Lung microvascular endothelial cell (primary cell): ENCODE results near the gene GRID1. TPM values are rescaled to one million over a fixed set of nuclear protein-coding genes. Genes with fewer than 3 reads are reported as not detected.
"Not testable (repeated sequence)": the region's sequence is repeated elsewhere in the genome, so short reads cannot be mapped to it uniquely, and the experiment has no call there.

Source experiments
- DNase-seq, 2 donors: peaks; one replicate each; pipeline versions ENCODE4 v3.0.0 to v3.0.0-alpha.2; 2010; ENCODE audit warnings: low read depth in 2 of 2
- total RNA-seq: library from RNA; depleted of rRNA; stranded (reverse); fragments of >200 nt; gene quantifications from 2 replicates; pipeline ENCODE4 v1.2.1, GENCODE V29; 2014

GRID1 gene
- total RNA-seq, 1 donor from 2014 or later: not detected

DNA sequence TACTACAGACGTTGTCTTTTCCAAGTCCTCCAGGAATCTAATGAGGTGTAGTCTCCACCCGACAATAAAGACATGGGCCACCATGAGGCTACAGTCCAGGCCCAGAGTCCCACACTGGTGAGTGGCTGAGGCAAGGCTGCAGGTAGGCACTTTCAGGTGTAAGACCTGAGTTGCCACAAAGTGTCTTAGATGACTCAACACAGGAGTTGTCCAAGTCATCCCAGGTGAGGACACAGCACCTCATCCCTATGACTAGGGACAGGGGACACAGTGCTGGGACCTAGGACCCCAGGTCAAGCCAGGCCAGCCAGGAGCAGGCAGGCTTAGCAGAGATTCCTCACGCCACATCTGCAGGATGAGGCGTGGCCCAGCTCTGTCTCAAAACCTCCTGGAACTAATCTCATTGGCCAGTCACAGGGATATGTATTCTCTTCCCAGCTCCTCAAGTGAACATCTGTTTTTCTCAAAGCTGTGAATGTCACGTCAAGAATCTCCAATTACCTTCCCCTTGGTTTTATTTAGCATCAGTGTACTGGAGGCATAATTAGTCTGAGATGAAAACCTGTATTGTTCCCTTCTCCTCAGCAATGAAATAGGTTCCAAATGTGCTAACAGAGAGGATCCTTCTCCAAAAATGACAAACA is 254.6 kb downstream of the GRID1 start:
- DNase-seq: no peak

DNA sequence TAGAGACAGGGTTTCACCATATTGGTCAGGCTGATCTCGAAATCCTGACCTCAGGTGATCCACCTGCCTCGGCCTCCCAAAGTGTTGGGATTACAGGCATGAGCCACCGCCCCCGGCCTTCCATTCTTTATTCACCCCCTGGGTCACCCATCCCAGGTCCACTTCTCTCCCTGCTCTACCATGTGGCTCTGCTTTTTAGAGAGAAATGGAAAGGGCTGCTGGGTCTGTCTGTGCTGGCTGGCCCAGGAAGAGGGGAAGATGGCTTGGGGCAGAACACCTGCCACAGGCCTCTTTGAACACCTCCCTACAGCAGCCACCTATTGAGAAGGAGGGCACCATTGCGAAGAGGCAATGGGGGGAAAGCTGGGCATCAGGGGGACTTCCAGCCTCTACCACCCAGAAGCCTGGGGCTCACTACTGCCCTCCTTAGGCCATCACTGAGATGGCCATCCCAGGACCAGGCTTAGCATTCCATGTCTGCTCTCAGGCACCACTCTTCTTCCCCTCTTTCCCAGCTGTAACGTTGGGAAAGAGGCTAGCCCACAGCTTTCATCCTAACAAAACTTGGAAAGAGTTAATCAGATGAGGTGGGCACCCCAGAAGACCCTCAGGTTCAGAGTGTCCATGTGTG is 256.3 kb downstream of the GRID1 start:
- DNase-seq: no peak

DNA sequence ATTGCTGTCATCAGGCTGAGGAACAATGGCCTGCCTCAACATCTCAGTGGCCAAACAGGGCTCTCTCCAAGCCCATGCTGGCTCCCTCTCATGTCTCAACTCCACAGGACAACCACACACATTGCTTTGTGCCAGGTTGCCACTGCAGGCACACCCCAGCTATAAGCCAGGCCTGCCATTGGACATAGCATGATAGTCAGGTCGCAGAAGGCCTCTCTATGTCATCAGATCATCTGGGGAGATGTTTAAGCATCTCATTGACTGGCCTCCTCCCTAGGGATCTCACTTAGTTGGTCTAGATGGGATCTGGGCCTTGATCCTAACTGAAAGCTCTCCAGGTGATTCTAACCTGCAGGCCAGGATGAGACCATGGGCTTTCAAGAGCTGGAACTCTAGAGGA is 257.2 kb downstream of the GRID1 start:
- no peak for DNase-seq

DNA sequence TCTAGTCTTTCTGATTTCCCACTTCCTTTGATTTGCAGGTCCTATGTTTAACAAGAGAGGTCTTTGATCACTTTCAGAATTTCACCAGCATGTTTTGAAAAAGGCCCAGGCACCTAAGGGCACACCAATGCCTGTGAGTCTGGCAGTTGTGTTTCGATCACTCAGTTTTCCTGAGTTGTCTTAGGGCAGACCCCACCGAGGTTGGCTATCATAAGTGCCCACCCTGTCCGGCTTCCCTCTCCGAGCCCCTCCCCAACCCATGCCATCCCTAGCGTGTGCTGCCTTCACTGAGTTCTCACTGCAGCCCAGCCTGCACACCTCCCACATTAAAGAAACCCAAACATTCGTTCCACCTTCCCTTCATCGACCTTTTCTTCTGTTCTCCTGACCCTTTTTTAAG is 257.9 kb downstream of the GRID1 start:
- no peak for DNase-seq

DNA sequence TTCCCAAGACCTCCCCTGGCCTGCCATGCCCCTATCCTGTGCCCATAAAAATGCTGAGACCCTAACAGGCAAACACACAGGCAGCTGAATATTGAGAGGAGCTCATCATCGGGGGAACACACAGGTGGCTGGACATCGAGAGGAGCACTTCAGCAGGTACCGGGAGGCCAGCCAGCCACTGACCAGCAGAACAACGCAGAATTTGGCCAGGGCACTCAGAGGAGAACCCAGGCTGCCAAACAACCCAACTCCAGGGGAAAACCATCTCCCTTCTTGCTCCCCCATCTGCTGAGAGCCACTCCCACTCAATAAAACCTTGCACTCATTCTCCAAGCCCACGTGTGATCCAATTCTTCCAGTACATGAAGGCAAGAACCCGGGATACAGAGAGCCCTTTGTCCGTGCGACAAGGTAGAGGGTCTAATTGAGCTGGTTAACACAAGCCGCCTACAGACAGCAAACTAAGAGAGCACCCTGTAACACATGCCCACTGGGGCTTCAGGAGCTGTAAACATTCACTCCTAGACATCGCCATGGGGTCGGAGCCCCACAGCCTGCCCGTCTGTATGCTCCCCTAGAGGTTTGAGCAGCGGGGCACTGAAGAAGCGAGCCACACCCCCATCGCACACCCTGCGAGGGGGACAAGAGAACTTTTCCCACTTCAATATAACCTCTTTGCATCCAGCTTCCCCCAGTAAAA is 258.8 kb downstream of the GRID1 start:
- DNase-seq: not testable (repeated sequence)

DNA sequence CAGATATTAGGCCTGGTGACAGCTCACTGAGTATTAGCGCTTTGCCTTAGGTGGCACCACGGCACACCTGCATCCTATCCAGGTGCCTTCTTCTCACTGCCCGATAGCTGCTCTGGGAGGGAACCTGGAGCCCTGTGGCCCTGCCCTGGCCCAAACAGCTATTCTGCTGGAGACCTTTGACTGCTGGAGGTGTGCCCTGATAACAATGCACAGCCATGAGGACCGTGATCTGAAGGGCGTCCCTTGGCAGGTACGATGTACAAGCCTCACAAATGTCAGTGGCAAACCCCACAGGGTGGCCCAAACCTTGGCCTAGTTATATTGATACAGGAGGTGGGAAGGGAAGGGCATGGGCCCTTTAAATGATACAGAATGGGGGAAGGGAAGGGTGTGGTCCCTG is 259.5 kb downstream of the GRID1 start:
- no peak for DNase-seq

DNA sequence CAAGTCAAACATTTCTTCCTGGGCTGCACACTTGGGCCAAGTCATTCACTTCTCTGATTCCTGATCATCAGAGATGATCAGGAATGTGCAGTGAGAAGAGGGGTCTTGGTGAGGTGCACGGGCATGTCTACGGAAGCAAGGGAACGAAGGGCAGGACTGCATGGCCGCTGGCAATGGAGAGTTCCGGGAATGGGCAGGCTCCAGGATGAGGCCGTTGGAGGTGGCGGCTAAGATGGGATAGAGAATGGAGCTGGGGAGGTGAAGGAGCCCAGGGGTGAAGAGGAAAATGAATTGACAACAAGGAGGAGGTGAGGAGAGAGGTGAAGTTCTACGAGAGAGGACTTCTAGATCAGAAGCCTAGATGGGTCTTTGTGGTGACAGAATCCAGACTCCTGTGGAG is 260.0 kb downstream of the GRID1 start:
- no peak for DNase-seq

DNA sequence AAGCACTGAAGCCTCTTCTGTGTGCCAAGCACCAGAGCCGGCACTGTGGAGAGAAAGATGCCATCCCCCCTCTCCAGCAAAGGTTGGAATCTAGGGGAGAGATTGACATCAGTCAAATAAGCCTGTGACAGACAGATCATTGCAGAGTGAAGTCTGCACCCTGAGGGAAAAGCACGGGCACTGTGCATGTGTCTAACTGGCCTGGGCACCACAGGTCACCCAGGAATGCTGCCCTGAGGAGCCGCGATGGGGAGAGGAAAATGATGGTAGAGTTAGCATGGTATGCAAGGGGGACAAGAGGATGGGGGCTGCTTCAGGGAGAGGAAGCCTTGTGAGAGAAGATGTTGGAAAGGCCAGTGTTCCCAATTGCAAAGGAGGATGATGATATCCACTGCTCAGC is 261.0 kb downstream of the GRID1 start:
- no peak for DNase-seq

DNA sequence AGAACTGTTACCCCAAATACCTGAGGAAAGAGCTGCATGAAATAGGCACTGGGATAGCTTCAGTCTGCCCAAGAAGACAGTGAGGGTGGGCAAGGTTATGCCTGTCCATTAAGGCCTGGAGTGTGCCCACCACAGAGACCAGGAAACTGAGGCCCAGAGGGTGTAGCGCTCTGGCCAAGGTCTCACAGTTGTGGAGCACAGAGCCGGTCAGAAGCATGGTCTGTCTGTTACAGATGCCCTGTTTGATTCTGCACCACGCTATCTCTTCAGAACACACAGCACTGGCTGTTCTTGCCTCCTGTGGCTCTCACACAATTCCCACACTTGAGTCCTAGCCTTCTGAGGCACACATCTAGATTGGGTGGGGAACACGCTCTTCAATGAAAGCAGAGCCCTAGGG is 261.4 kb downstream of the GRID1 start:
- DNase-seq: no peak

DNA sequence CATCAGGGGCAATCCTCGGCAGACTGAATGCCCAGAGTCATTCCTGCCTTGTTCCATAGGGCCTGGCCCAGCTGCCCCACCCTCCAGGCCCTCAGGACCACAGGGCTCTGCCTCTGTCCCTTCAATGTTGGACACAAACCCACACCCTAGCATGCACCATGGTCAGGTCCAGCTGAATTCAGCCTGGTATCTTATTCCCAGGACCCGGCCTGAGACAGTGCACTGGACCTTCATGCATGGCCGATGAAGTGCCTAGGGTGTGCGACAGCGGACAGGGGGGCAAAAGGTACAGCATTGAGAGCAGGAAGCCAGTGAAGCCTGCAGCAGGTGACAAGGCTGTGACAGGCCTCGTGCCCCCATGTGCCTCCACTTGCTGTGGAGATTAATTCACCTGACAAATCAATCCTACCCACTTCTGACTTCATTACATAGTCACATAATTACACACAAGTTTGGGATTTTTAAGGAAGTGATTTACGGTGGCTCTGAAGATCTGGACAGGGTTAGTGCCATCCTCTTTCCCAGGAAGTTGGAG is 261.9 kb downstream of the GRID1 start:
- DNase-seq: no peak

DNA sequence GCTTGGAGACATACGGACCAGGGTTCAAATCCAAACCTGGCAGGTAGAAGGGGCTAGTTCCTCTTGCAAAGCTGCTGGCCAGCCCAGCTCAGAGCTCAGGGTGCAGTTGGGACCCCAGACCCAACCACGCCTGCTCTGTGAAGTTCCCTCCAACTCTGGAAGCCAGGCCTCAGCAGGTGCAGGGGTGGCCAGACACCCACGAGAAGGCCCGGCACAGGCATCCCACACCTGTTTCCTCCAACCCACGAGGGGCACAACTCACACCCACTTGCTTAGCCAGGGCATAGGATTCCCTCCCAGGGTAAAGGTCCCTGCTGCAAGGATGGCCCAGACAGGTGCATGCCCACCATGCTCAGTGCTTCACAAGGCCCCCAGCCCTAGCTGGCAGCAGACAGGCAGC is 262.4 kb downstream of the GRID1 start:
- no peak for DNase-seq

DNA sequence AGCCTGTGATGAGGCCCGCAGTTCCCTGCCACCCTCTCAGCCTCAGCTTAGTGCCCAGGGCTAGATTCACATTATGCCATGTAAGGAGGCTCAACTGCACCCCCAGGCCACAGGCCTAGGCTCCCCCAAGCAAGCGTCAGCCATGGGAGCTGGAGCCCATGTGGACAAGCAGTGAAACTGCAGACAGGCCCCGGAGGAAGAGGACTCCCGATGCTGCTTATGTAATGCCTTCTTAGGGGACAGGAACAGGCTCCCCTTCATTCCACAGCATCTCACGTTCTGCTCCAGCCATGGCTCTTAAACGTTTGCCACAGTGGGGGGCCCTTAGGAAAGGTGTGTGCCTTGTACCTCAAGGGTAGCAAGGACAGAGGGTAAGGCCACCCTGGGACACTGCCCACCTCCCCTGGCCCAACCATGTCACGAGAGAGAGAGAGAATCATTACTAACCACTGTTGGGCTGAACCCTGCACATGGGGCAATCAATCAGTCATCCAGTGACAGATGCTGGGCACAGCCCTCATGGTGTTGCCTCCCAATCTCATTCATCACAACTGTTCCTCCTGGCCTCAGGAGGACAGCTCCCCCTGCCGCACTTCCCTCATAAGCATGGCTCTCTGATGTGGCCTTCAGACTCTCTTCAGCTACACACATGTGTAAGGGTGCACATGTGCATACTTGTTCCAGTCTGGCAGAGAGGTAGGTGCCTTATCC is 263.0 kb downstream of the GRID1 start:
- no peak for DNase-seq

DNA sequence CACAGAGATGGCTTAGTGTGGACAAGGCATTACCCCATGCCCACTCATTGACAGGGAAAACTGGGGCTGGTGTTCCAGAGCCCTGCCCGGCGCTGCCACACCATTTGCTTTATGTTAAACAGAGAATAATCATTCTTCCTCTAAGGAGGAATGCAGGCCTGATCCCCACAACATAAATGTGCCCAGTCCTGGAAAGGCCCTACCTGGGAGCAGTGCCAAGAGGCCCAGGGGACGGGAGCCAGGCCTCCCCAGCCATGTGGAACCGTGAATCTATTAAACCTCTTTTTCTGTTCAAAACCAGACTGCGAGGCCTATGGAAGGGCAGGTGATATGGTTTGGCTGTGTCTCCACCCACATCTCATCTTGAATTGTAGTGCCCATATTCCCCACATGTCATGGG is 264.1 kb downstream of the GRID1 start:
- no peak for DNase-seq

DNA sequence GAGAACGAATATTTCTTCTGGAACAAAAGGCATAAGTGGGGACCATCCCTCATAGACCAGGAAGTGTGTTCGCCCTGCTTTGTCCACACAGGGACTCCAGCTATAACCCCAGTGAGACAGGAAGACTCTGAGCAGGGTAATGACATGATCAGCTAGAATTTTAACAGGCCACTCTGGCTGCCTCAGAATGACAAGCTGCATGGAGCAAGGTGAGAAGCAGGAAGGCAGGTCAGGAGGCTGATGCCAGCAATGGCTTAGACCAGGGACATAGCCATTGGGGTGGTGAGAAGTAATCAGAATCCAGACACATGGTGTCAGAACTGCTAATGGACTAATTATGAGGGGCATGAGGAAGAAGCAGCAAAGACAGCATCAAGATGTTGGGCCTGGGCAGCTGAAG is 264.6 kb downstream of the GRID1 start:
- DNase-seq: no peak

DNA sequence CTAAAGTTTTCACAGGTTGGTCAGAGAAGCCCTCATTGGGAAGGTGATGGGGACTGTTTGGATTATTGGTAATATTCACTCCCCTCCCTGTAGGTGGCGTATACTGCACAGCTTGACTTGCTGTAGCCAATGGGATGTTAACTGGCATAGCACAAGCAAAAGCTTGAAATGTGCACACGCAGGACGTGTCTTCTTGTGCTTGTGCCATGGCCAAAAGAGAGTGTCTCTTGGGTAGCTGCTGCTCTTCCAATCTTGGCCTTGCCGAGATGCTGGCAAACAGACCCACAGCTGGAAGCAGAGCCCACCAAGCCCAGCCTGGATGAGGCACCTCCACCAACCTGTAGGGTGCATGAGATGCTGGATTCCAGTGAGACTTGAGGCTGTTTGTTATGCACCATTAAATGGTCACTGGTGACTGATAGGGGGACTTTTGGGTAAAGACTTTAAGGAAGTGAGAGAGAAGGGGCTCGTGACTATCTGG is 266.0 kb downstream of the GRID1 start:
- DNase-seq: peak in 1 of 2 donors; percentile 24

DNA sequence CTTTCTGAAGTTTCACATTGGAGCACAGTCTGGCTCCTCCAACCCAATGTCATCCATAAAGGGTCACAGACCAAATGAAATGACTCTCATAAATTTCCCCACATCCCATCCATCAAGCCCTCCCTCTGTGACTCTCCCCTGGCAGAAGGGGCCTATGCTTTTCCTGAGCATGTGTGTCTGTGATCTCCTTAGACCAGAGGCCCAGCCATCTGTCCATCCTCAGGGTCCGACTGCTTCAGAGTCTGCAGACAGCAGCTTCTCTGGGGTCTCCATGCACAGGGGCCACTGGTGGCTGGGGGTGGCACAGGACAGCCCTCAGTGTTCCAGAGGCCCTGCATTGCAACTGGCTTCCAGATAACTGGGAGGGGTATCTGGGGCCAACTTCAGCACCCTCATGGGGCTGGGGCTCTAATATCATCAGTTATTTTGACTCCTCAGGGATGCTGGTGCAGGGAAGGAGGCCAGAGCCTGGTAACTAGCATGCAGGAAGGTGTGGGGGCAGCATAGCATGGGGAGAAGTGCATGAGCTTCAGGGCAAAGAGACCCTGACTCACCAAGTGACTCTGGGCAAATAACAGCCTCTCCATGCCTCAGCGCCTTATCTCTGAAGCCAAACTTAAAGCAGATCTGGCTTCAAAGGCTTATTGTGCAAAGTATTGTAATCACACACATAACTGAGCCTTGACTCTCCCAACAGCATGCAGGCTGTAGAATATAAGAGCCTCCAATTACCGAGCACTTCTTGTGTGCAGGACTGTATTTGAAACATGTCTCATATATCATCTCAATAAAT is 266.9 kb downstream of the GRID1 start:
- DNase-seq: no peak

DNA sequence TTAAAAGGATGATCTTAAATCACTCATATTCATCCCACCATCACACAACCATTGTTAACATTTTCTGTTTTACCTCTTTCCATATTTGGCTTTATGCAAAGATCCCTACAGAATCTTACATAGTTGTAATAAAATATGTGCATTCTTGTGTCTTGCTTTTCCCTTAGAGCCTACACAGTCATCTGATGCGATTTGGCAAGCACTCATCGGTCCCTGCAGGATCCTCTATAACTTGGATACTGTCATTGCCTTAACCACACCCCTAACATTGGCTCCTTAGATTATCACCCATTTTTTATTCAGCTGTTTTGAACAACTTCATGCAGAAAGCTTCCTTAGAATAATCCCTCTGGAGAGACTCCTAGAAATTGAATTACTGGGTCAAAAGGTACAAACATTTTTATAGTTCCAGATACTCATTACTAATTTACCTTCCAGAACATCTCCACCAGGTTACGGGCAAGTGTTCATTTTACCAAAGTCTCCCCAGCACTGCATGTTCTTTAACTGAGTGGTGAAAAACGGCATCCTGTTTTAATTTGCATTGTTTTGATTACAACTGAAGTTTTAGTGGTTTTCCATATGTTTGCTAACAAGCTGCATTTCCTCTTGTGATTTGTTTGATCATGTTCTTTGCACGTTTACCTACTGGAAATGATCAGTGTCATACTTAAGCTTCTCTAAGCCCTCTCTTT is 268.3 kb downstream of the GRID1 start:
- DNase-seq: no peak

DNA sequence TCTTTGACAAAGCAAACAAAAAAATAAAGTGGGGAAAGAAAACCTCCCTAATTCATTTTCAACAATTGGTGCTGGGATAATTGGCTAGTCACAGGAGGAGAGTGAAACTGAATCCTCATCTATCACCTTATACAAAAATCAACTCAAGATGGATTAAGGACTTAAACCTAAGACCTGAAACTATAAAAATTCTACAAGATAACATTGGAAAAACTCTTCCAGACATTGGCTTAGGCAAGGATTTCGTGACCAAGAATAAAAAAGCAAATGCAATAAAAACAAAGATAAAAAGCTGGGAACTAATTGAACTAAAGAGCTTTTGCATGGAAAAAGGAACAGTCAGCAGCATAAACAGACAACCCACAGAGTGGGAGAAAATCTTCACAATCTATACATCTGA is 271.5 kb downstream of the GRID1 start:
- not testable (repeated sequence) for DNase-seq

DNA sequence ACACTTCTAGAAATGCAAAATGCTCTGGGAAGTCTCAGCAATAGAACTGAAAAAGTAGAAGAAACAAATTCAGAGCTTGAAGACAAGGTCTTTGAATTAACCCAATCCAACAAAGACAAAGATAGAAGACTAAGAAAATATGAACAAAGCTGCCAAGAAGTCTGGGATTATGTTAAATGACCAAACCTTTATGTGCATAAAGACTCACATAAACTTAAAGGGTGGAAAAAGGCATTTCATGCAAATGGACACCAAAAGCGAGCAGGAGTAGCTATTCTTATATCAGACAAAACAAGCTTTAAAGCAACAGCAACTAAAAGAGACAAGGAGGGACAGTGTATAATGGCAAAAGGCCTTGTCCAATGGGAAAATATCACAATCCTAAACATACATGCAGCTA is 274.3 kb downstream of the GRID1 start:
- DNase-seq: not testable (repeated sequence)

DNA sequence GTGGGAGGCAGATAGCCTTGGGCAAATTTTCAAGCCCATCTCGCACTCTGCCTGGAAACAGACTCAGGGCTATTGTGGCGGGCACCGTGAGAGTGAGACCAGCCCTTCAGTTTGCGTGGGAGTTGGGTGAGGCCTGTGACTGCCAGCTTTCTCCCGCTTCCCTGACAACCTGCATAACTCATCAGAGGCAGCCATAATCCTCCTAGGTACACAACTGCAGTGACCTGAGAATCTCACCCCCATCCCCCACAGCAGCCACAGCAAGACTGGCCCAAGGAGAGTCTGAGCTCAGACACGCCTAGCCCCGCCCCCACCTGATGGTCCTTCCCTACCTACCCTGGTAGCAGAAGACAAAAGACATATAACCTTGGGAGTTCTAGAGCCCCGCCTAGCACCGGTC is 275.4 kb downstream of the GRID1 start:
- no peak for DNase-seq

DNA sequence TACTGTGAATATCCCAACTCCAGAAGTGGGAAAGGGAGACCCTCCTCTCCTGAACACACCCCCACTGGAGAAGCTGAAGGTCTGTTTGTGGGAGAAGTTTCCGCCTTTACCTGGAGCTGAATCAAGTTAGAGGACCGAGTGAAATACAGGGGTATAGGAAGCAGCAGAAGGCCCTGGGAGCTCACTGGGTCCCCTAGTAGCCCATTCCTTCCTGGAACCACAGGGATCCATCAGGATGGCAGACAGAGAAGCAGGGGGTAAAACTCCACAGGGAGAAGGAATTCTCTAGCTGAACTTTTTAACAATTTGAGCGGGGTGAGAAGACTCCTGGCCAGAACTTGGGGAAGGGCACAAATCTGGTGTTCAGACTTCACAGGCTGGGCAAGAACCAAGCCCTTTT is 275.8 kb downstream of the GRID1 start:
- DNase-seq: no peak
